HG02885 (cell line): ENCODE data around the gene OBI1.

ENCODE experiments used
- ATAC-seq: cut with Tn5 transposase; IDR thresholded peaks from one replicate; pipeline ENCODE4 v1.9.1; 2021; ENCODE audit warnings: mild to moderate bottlenecking; ENCODE audit not compliant: unreplicated experiment, poor library complexity

The OBI1 gene

GRCh38 chr13:78658630-78659449, at the start of gene OBI1:
TSS of gene OBI1 (minus strand) at chr13:78659155. CDS start at chr13:78659120, 35 bp downstream.
- ATAC-seq, result peak; percentile 76

GRCh38 chr13:78701383-78701782, 42.4 kb upstream of the OBI1 start:
- no peak for ATAC-seq

- no peak for ATAC-seq
These were observed 41.4 kb upstream of the OBI1 start for GRCh38 chr13:78700121-78700910.

- no peak for ATAC-seq
These were observed 30.1 kb upstream of the OBI1 start for GRCh38 chr13:78689011-78689410.

- ATAC-seq, result no peak
These were observed 27.5 kb upstream of the OBI1 start for GRCh38 chr13:78686461-78686860.

GRCh38 chr13:78680576-78681350, 21.8 kb upstream of the OBI1 start:
- no peak for ATAC-seq

GRCh38 chr13:78680115-78680561, 21.2 kb upstream of the OBI1 start:
- no peak for ATAC-seq

- ATAC-seq, result no peak
These were observed 20.4 kb upstream of the OBI1 start for GRCh38 chr13:78679329-78679728.

GRCh38 chr13:78675112-78675511, 16.2 kb upstream of the OBI1 start:
- ATAC-seq, result no peak

GRCh38 chr13:78674638-78675037, 15.7 kb upstream of the OBI1 start:
- no peak for ATAC-seq

- ATAC-seq, result peak; percentile 27
These were observed 3.5 kb upstream of the OBI1 start for GRCh38 chr13:78662467-78662866.

- no peak for ATAC-seq
These were observed 1.5 kb upstream of the OBI1 start for GRCh38 chr13:78660495-78660857.

- peak; percentile 39 for ATAC-seq
These were observed 958 bp upstream of the OBI1 start for GRCh38 chr13:78659732-78660494.

GRCh38 chr13:78659450-78659730, 435 bp upstream of the OBI1 start:
- no peak for ATAC-seq

- ATAC-seq, result peak; percentile 27
These were observed 991 bp downstream of the OBI1 start for GRCh38 chr13:78657699-78658629.

- no peak for ATAC-seq
These were observed 3.0 kb downstream of the OBI1 start for GRCh38 chr13:78655906-78656305.

GRCh38 chr13:78655007-78655406, 3.9 kb downstream of the OBI1 start:
- ATAC-seq, result no peak

GRCh38 chr13:78652651-78653050, 6.3 kb downstream of the OBI1 start:
- ATAC-seq, result no peak

GRCh38 chr13:78650717-78651083, 8.3 kb downstream of the OBI1 start:
- ATAC-seq, result peak; percentile 38
